Kidney (tissue), 14 donors: ENCODE results near the gene SHOX. TPM values are rescaled to one million over a fixed set of nuclear protein-coding genes. Genes with fewer than 3 reads are reported as not detected.

Experiments
- DNase-seq, 5 donors: peaks; one replicate each; pipeline ENCODE4 v3.0.0-alpha.2; 2013 to 2020
- FAIRE-seq: peaks from 2 replicates; lab custom pipeline; 2012; peaks lifted over from hg19 to GRCh38; lab: Jason Lieb, UNC
- H3K27ac ChIP-seq, 2 donors: one replicate each; pipeline ENCODE4 v1.7.0; 2013; ENCODE audit warnings: low read depth in 2 of 2, low read length in 2 of 2, inconsistent platforms in 1 of 2
- H3K27me3 ChIP-seq: one replicate; pipeline ENCODE4 v1.7.1; 2013; ENCODE audit warnings: low read length, inconsistent platforms; ENCODE audit not compliant: control insufficient read depth, insufficient read depth
- H3K36me3 ChIP-seq, 3 donors: one replicate each; pipeline versions ENCODE4 v1.7.0 to v1.7.1; 2013; ENCODE audit warnings: low read length in 3 of 3, control low read depth in 1 of 3, inconsistent platforms in 1 of 3; ENCODE audit not compliant: insufficient read depth in 3 of 3, control insufficient read depth in 2 of 3
- H3K4me1 ChIP-seq, 3 donors: one replicate each; pipeline versions ENCODE4 v1.7.0 to v1.7.1; 2013; ENCODE audit warnings: low read length in 3 of 3, inconsistent platforms in 1 of 3, low read depth in 1 of 3; ENCODE audit not compliant: control insufficient read depth in 2 of 3, insufficient read depth in 2 of 3
- H3K4me3 ChIP-seq, 3 donors: one replicate each; pipeline versions ENCODE4 v1.7.0 to v1.8.1; 2013; ENCODE audit warnings: low read length in 3 of 3, control low read depth in 1 of 3, inconsistent platforms in 1 of 3
- H3K9ac ChIP-seq, 3 donors: one replicate each; pipeline versions ENCODE4 v1.7.0 to v1.7.1; 2013; ENCODE audit warnings: low read length in 3 of 3, control low read depth in 1 of 3, inconsistent platforms in 1 of 3
- H3K9me3 ChIP-seq, 3 donors: one replicate each; pipeline versions ENCODE4 v1.7.0 to v1.7.1; 2013; ENCODE audit warnings: low read length in 3 of 3, control low read depth in 1 of 3, inconsistent platforms in 1 of 3; ENCODE audit not compliant: control insufficient read depth in 2 of 3, insufficient read depth in 1 of 3
- CTCF ChIP-seq: IDR thresholded peaks from 3 replicates; pipeline ENCODE4 v1.5.1; 2012; ENCODE audit warnings: mild to moderate bottlenecking, moderate library complexity, borderline replicate concordance; ENCODE audit not compliant: insufficient read depth; ENCODE audit errors: extremely low read depth
- intact Hi-C: fragments of 100-400 bp; cut with DNase I; formaldehyde crosslinking; loops from one replicate; pipeline ENCODE4 v1.11.1; 2022
- polyA plus RNA-seq: library from polyadenylated mRNA; stranded (reverse); fragments of 350-450 nt; fragmentation: Illumina TruSeq; extraction: RNeasy Lipid Tissue Mini Kit (QIAGEN cat#74804); gene quantifications from one replicate; pipeline ENCODE4 v1.2.3, GENCODE V29; 2014; ENCODE audit warnings: low read depth, low replicate concordance; ENCODE audit not compliant: insufficient read depth
- total RNA-seq: library from RNA; stranded (reverse); fragmentation: NEBNext Ultra II Directional; extraction: Animal tissue kit (Norgen Biotek cat#: 25700); gene quantifications from one replicate; pipeline ENCODE4 v1.2.1, GENCODE V29; 2021
- donor health status: control.
- donor health status: control.
- donor health status: control.
- donor health status: control.
- donor health status: control.
- donor health status: DM: yes; HTN: yes; CAD: no.
- donor health status: Normal renal cell carcinoma (clear cell type).

The SHOX gene
- total and polyA plus RNA-seq, 2 donors from 2014 or later, result not detected

GRCh38 chrX:631802-632365, 1.3 kb downstream of the SHOX start:
- no peaks in the 10 kb centered on the region for H3K4me1 ChIP-seq
- H3K9me3 ChIP-seq, result no peaks in the 10 kb centered on the region
- no peak overlapping the region for H3K4me3 ChIP-seq
- DNase-seq (no peak), FAIRE-seq (no peak)
- peaks cover 35% of the 10 kb centered on the region for H3K27me3 ChIP-seq
- TF ChIP-seq CTCF, result no peak
- no peak overlapping the region for H3K9ac ChIP-seq
- H3K27ac ChIP-seq, result no peak overlapping the region
- intact Hi-C loops, result no loop called here
- no peaks in the 10 kb centered on the region for H3K36me3 ChIP-seq

GRCh38 chrX:632366-633042, 1.9 kb downstream of the SHOX start:
- Histone ChIP-seq H3K27ac (no peak overlapping the region), H3K36me3 (no peaks in the 10 kb centered on the region), H3K9ac (no peak overlapping the region), H3K9me3 (no peaks in the 10 kb centered on the region), H3K27me3 (peaks cover 35% of the 10 kb centered on the region), H3K4me1 (no peaks in the 10 kb centered on the region), H3K4me3 (no peak overlapping the region)
- DNase-seq (no peak), FAIRE-seq (no peak)
- intact Hi-C loops, result no loop called here
- TF ChIP-seq CTCF, result no peak

GRCh38 chrX:633043-633984, 2.7 kb downstream of the SHOX start:
- no peak for DNase-seq
- Histone ChIP-seq H3K36me3 (no peaks in the 10 kb centered on the region), H3K9ac (no peak overlapping the region), H3K4me1 (no peaks in the 10 kb centered on the region), H3K27ac (no peak overlapping the region), H3K27me3 (peaks cover 37% of the 10 kb centered on the region), H3K4me3 (no peak overlapping the region), H3K9me3 (no peaks in the 10 kb centered on the region)
- FAIRE-seq, result no peak
- no peak for TF ChIP-seq CTCF
- intact Hi-C loops, result no loop called here
